Measurements from ENCODE around the gene PPFIBP2. TPM values are rescaled to one million over a fixed set of nuclear protein-coding genes. Genes with fewer than 3 reads are reported as not detected.

PPFIBP2 gene
- total and polyA plus RNA-seq, 12 donors: 11.4 to 36.5 (median 21.1) TPM

GRCh38 chr11:7613394-7613720 lies 99.6 kb downstream of the PPFIBP2 start:
- Histone ChIP-seq H3K27me3 (no peaks in the 10 kb centered on the region), H3K9me3 (replicated peaks in 1 of 3) (no peaks in the 10 kb centered on the region), H3K27ac (no peak overlapping the region), H3K4me3 (no peak overlapping the region), H3K4me1 (replicated peaks in 1 of 2) (no peaks in the 10 kb centered on the region), H3K36me3 (replicated peaks in 1 of 2) (no peaks in the 10 kb centered on the region)
- WGBS, 4 donors: 87 to 93% (median 90%) methylated on average over 4 of the region's 4 CpGs
- no peak for DNase-seq
- TF ChIP-seq CTCF (IDR thresholded peaks at IDR 0.05) (no peak), POLR2A (IDR thresholded peaks at IDR 0.05) (no peak)
- intact Hi-C loops (cut with DNase I): no loop called here

GRCh38 chr11:7614656-7615055 lies 100.9 kb downstream of the PPFIBP2 start:
- DNase-seq: no peak
- Histone ChIP-seq H3K36me3 (replicated peaks in 1 of 2) (no peaks in the 10 kb centered on the region), H3K27ac (no peak overlapping the region), H3K4me1 (replicated peaks in 1 of 2) (no peaks in the 10 kb centered on the region), H3K4me3 (no peak overlapping the region), H3K27me3 (no peaks in the 10 kb centered on the region), H3K9me3 (replicated peaks in 1 of 3) (no peaks in the 10 kb centered on the region)
- intact Hi-C loops (cut with DNase I): no loop called here
- TF ChIP-seq POLR2A (IDR thresholded peaks at IDR 0.05) (no peak), CTCF (IDR thresholded peaks at IDR 0.05) (no peak)

- Histone ChIP-seq H3K27me3 (no peaks in the 10 kb centered on the region), H3K36me3 (replicated peaks in 1 of 2) (no peaks in the 10 kb centered on the region)
- intact Hi-C loops (cut with DNase I): no loop called here
These were observed 103.2 kb downstream of the PPFIBP2 start for GRCh38 chr11:7617032-7617431.

GRCh38 chr11:7619322-7619721 lies 105.5 kb downstream of the PPFIBP2 start:
- intact Hi-C loops (cut with DNase I): no loop called here
- WGBS, 4 donors: 87 to 95% (median 91%) methylated on average over 3 of the region's 3 CpGs
- TF ChIP-seq CTCF (IDR thresholded peaks at IDR 0.05) (no peak), POLR2A (IDR thresholded peaks at IDR 0.05) (no peak)
- Histone ChIP-seq H3K4me1 (replicated peaks in 1 of 2) (no peaks in the 10 kb centered on the region), H3K27me3 (no peaks in the 10 kb centered on the region), H3K4me3 (no peak overlapping the region), H3K27ac (no peak overlapping the region), H3K9me3 (replicated peaks in 1 of 3) (no peaks in the 10 kb centered on the region), H3K36me3 (replicated peaks in 1 of 2) (peaks cover 0 to 3% of the 10 kb centered on the region in 2 donors)
- no peak for DNase-seq

More at GRCh38 chr11:7617032-7617431, 103.2 kb downstream of the PPFIBP2 start:
- Histone ChIP-seq H3K27ac (no peak overlapping the region), H3K9me3 (replicated peaks in 1 of 3) (no peaks in the 10 kb centered on the region), H3K4me3 (no peak overlapping the region), H3K4me1 (replicated peaks in 1 of 2) (no peaks in the 10 kb centered on the region)
- DNase-seq: no peak
- TF ChIP-seq CTCF (IDR thresholded peaks at IDR 0.05): no peak
- no peak for TF ChIP-seq POLR2A (IDR thresholded peaks at IDR 0.05)
- WGBS, 4 donors: 86 to 95% (median 93%) methylated on average over 8 of the region's 8 CpGs

Measured in adrenal gland (tissue), 12 donors.